GM18868 (cell line): ENCODE results near the gene ZNF521.

Experiments
- ATAC-seq: cut with Tn5 transposase; IDR thresholded peaks from one replicate; pipeline ENCODE4 v1.9.1; 2021; ENCODE audit warnings: mild to moderate bottlenecking, moderate library complexity; ENCODE audit not compliant: unreplicated experiment

The ZNF521 gene

GRCh38 chr18:25231327-25231691 is 120.7 kb downstream of the ZNF521 start:
- peak; percentile 16 for ATAC-seq

DNA sequence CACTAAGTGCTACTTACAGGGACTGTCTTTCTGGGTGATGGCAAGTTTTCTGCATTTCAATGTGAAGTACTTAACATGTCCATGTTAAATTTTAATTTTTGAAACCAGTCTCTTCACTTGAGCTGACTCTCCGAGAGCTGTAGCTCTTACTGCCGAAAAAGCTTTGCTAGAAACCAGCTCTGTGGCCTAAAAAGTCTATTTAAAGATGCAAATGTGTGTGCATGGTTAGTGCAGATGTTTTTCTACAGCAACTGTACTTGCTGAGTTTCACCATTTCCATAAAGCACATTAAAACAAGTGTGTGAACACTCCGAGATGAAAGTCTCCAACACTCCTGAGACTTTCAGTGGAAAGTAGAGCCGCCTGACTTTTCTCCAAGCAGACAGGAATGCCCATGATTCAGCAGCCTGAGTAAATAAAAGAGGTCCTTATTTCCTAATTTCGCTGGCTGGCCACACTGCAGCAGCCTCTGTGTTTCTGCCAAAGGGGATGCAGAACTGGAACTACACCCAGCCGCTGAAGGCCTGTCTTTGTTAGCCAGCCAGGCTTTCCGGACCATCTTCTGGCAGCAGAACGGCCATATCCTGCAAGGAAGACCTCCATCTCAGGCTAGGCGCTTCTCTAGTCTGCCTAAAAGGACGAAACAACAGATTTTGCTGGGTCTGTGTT is 121.2 kb downstream of the ZNF521 start:
- peak; percentile 48 for ATAC-seq

GRCh38 chr18:25229920-25230319 is 122.0 kb downstream of the ZNF521 start:
- ATAC-seq: no peak

- ATAC-seq: no peak
Measured at GRCh38 chr18:25229081-25229480, 122.9 kb downstream of the ZNF521 start.

GRCh38 chr18:25228410-25228809 is 123.6 kb downstream of the ZNF521 start:
- no peak for ATAC-seq

GRCh38 chr18:25225151-25225550 is 126.8 kb downstream of the ZNF521 start:
- ATAC-seq: no peak

GRCh38 chr18:25223899-25224886 is 127.8 kb downstream of the ZNF521 start:
- ATAC-seq: no peak

- ATAC-seq: no peak
Measured at GRCh38 chr18:25223211-25223610, 128.8 kb downstream of the ZNF521 start.

DNA sequence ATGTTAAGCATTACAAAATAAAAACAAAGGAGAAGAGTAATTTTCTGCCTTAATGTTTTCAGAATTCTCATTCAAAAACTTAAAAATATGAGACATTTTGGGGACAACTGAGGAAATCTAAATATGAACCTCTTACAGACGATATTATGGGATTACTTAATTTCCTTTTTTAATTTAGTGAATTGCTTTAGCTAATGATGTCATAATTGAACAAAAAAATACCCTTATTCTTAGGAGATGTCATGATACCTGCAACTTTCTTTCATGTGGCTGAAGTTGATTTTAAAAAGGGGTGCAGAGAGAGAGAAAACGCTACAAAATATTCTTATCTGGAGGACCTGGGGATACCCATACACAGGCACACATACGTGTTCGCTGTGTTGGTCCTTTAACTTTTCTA is 129.3 kb downstream of the ZNF521 start:
- ATAC-seq: no peak

GRCh38 chr18:25210622-25211021 is 141.3 kb downstream of the ZNF521 start:
- ATAC-seq: no peak

GRCh38 chr18:25192065-25192464 is 159.9 kb downstream of the ZNF521 start:
- ATAC-seq: peak; percentile 53

- peak; percentile 73 for ATAC-seq
Measured at GRCh38 chr18:25190472-25190871, 161.5 kb downstream of the ZNF521 start.

- ATAC-seq: no peak
Measured at GRCh38 chr18:25189391-25190185, 162.4 kb downstream of the ZNF521 start.

- ATAC-seq: no peak
Measured at GRCh38 chr18:25187521-25188192, 164.3 kb downstream of the ZNF521 start.

- no peak for ATAC-seq
Measured at GRCh38 chr18:25186871-25187270, 165.1 kb downstream of the ZNF521 start.

GRCh38 chr18:25181993-25182392 is 170.0 kb downstream of the ZNF521 start:
- ATAC-seq: no peak

- ATAC-seq: no peak
Measured at GRCh38 chr18:25181581-25181980, 170.4 kb downstream of the ZNF521 start.

DNA sequence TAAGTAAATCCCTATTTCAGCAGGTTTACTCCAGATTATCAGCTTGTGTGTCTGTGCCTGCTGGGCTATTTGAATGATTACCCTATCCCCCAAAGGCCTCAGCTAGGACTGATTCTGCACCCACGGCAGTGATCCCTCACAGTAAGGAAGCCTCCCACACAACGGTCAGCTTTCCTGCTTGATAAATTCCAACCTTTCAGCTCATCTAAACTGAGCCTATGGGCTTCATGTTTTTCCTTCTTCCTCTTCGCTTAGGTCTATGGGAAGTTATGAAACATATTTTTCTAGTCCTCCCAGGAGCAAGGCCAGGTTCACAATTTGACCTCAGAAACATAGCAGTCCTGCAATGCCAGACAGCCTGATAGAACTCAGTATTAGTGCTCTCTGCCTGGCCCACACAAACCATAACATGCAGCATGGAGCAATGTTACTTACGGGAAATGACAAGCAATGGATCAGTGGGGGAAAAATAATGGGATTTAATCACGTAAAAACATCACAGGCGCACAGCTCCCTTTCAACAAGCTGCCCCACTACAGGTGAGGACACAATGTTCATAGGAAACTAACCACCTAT is 170.9 kb downstream of the ZNF521 start:
- no peak for ATAC-seq

- ATAC-seq: no peak
Measured at GRCh38 chr18:25177631-25178030, 174.3 kb downstream of the ZNF521 start.

DNA sequence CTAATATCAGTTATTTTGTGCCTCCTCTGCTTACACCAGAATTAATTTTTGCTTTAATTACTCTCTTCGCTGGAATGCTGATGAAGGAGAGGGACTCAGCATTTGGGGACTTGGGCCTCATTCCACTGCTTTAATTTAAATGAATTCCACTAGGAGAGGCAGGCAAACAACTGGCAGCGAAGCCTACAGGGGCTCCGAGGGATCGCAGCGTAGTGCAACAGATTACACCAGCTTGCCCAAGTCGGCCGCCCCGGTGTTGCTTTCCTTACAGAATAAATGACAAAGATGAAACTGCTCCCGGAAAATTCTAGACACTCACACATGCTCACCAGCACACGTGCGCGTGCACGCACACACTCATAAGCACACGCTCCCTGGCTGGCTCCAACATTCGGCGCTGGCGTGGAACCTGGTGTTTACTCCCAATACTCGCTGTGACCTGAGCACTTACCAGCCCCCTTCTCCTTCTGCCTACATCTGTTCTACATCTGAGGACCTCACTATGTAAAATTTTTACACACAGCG is 175.4 kb downstream of the ZNF521 start:
- ATAC-seq: no peak
